IMR-90 (cell line): ENCODE data around the gene LAIR1.

ENCODE experiments used
- BHLHE40 ChIP-seq: fragments of 150-350 bp; IDR thresholded peaks from 2 replicates; pipeline ENCODE4 v1.6.1; 2016; ENCODE audit warnings: mild to moderate bottlenecking, low read depth, low read length
- CTCF ChIP-seq: conservative IDR thresholded peaks from 2 replicates; pipeline ENCODE4 v1.5.1; 2012; ENCODE audit warnings: mild to moderate bottlenecking, low read depth, low read length, improper control_type of control experiment
- ELK1 ChIP-seq: fragments of 150-350 bp; IDR thresholded peaks from 2 replicates; pipeline ENCODE4 v1.6.1; 2016; ENCODE audit warnings: low read depth, mild to moderate bottlenecking, low read length, moderate library complexity, borderline replicate concordance
- FOS ChIP-seq: fragments of 150-350 bp; IDR thresholded peaks from 2 replicates; pipeline ENCODE4 v1.6.1; 2016; ENCODE audit warnings: low read depth, low read length
- MAFK ChIP-seq: IDR thresholded peaks from 2 replicates; pipeline ENCODE4 v1.6.1; 2012; ENCODE audit warnings: low read depth, low read length, improper control_type of control experiment
- MAZ ChIP-seq: IDR thresholded peaks from 2 replicates; pipeline ENCODE4 v1.6.1; 2012; ENCODE audit warnings: low read depth, mild to moderate bottlenecking, low read length, improper control_type of control experiment, moderate library complexity, borderline replicate concordance
- MXI1 ChIP-seq: IDR thresholded peaks from 2 replicates; pipeline ENCODE4 v1.6.1; 2012; ENCODE audit warnings: low read depth, mild to moderate bottlenecking, low read length, moderate library complexity, borderline replicate concordance
- NFE2L2 ChIP-seq: fragments of 150-350 bp; IDR thresholded peaks from 2 replicates; pipeline ENCODE4 v1.6.1; 2016; ENCODE audit warnings: low read depth, mild to moderate bottlenecking, low read length
- POLR2A ChIP-seq: IDR thresholded peaks from 2 replicates; pipeline ENCODE4 v1.6.1; 2012; ENCODE audit warnings: mild to moderate bottlenecking, low read depth, low read length
- RAD21 ChIP-seq: IDR thresholded peaks from 2 replicates; pipeline ENCODE4 v1.6.1; 2012; ENCODE audit warnings: low read length, improper control_type of control experiment
- RCOR1 ChIP-seq: IDR thresholded peaks from 2 replicates; pipeline ENCODE4 v1.6.1; 2012; ENCODE audit warnings: mild to moderate bottlenecking, low read length, improper control_type of control experiment; ENCODE audit not compliant: insufficient replicate concordance
- RFX5 ChIP-seq: IDR thresholded peaks from 2 replicates; pipeline ENCODE4 v1.8.0; 2012; ENCODE audit warnings: low read depth, mild to moderate bottlenecking, low read length, moderate library complexity
- SMC3 ChIP-seq: fragments of 150-350 bp; IDR thresholded peaks from 2 replicates; pipeline ENCODE4 v1.6.1; 2016; ENCODE audit warnings: low read depth, mild to moderate bottlenecking, antibody characterized with exemption, low read length, moderate library complexity
- USF2 ChIP-seq: fragments of 150-350 bp; IDR thresholded peaks from 2 replicates; pipeline ENCODE4 v1.6.1; 2017; ENCODE audit warnings: mild to moderate bottlenecking, antibody characterized with exemption, low read length, low read depth

GRCh38 chr19:54316746-54317107, 48.0 kb downstream of the LAIR1 start:
- TF ChIP-seq POLR2A (no peak), CTCF (no peak), MAFK (no peak), RCOR1 (no peak), ELK1 (no peak), RAD21 (no peak), BHLHE40 (no peak), USF2 (no peak), FOS (no peak), NFE2L2 (no peak), SMC3 (no peak), RFX5 (no peak), MXI1 (no peak), MAZ (no peak)
